ENCODE data around the gene CHSY3.

- TF ChIP-seq POLR2A (IDR thresholded peaks at IDR 0.05), result no peak
- TF ChIP-seq CTCF (IDR thresholded peaks at IDR 0.05), result no peak
These were observed 260.7 kb downstream of the CHSY3 start for GRCh38 chr5:130164966-130165365.
